GM20431 (cell line): ENCODE results near the gene HIRA.

Source experiments
- in situ Hi-C: fragments of 300-500 bp; cut with MseI, MboI; formaldehyde crosslinking; loops from one replicate; pipeline ENCODE4 v1.15.0; 2020; ENCODE audit warnings: low sequenced_read_pairs; ENCODE audit not compliant: unreplicated experiment

HIRA gene

GRCh38 chr22:19291580-19292457 is 139.7 kb downstream of the HIRA start, which contains the start of gene CLTCL1:
CLTCL1 (minus strand) TSS chr22:19291719; CDS start chr22:19291641, 78 bp downstream.
- in situ Hi-C loops, result no loop called here

DNA sequence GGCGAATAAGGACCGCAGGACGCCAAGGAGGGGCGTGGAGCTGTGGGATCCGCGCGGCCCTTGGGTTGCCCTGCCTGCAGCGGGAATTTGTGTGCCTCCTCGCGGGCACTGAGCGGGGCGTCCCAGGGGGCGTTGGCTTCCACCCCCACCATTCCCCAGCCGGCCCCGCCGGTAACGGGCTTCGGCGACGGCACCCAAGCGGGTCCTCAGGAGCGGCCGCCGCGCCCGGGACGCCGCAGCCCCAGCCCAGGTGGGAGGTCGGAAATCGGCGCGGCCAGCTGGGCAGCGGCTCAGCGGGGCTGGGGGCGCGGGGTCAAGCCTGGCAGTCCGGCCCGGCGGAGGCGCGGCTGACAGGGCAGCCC is 140.3 kb downstream of the HIRA start:
- in situ Hi-C loops, result no loop called here

GRCh38 chr22:19290400-19291217 is 140.9 kb downstream of the HIRA start:
- in situ Hi-C loops, result no loop called here

DNA sequence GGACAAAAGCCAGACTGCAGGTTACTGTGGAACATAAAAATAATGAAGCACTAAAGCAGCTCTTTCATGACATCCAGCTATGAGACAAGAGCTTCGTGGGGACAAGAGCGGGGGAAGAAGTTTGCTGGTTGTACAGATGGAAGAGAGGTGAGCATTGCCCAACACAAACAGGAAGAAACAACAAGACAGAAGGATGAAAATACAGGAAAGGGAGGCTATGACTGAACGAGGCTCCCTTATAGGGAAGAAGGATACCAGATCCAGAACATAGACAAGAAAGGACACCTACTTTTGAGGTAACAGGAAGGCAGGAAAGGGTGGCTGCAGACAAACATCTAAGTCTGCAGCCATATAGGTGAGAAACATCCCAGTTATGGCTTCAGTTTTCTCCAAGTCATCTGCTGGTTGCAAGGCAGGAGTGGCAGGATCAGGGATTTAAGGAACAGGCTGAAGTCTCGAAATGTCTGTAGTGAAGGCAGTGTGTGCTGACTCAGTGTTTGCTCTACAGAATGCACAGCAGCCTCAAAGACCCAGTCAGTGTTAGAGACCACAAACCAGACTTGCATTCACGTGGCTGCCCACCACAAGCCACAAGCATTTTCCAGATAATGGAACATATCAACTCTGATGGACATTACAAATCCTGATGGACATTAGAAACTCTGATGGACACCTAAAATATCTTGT is 141.9 kb downstream of the HIRA start:
- in situ Hi-C loops, result no loop called here

GRCh38 chr22:19287889-19288288 is 143.6 kb downstream of the HIRA start:
- in situ Hi-C loops, result no loop called here

GRCh38 chr22:19287076-19287707 is 144.3 kb downstream of the HIRA start:
- in situ Hi-C loops, result no loop called here

DNA sequence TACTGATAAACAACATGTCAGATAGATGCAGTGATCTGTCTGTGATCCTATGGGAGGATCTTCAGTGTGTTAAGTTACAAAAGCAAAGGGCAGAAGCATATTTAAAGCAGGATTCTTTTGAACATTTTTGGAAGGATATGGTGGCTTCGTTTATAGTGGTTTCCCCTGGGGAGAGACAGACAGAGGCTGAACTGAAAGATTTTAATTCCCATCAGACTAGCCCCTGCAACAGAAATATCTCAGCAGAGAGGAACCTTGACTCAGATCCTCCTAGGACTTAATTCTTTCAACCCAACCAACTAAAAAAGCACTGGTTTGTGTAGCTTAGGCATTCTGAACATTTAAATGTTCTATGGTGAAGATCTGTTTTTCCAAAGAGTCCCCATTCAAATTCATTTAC is 145.7 kb downstream of the HIRA start:
- in situ Hi-C loops, result no loop called here
